Measurements from ENCODE around the gene MBNL3.
"Not testable (repeated sequence)": the region's sequence is repeated elsewhere in the genome, so short reads cannot be mapped to it uniquely, and the experiment has no call there.

The MBNL3 gene

DNA sequence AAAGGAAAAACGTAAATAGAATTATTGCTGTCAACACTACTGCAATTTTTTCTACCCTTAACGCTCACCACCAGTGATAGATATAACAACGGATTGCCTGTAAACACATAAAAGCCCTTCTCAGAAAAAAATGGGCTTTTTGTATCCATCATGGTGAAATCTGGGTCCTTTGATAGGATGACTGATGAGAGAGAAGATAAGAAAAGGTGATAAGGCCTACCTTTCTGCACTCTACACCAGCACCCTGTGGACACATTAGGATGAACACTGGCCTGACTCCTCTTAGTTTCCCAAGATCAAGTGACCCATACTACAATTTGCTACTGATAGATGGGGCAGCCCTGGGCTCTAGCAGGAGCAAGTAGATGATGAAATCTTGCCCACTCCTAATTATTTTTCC, 157.3 kb downstream of the MBNL3 start:
- H3K36me3 ChIP-seq (replicated peaks; ENCODE audit: insufficient read depth, low read length), result no peaks in the 10 kb centered on the region
- peaks cover 10% of the 10 kb centered on the region; the same call in 1 of the 2 replicates for H3F3A ChIP-seq (ENCODE audit: insufficient read depth, low read length)
- no peaks in the 10 kb centered on the region for H3K27me3 ChIP-seq (replicated peaks; ENCODE audit: insufficient read depth, low read length)
- H2AFZ ChIP-seq (ENCODE audit: low read length), result no peak overlapping the region
- H3K9me2 ChIP-seq (replicated peaks; ENCODE audit: insufficient read depth, low read length), result no peaks in the 10 kb centered on the region
- no peak overlapping the region for H3K4me2 ChIP-seq (ENCODE audit: low read depth, low read length)
- H3K9me3 ChIP-seq (replicated peaks; ENCODE audit: insufficient read depth, low read length), result no peaks in the 10 kb centered on the region
- H4K20me1 ChIP-seq (ENCODE audit: insufficient read depth, low read length), result no peaks in the 10 kb centered on the region
- no peak for DNase-seq
- no peaks in the 10 kb centered on the region for H3K79me2 ChIP-seq (ENCODE audit: low read length)
- H3K27ac ChIP-seq (ENCODE audit: low read length), result no peak overlapping the region
- H3K4me3 ChIP-seq (ENCODE audit: low read length), result no peak overlapping the region
- no peak for TF ChIP-seq EZH2phosphoT487 (IDR thresholded peaks at IDR 0.05; ENCODE audit: low read length)
- TF ChIP-seq EZH2 (optimal IDR thresholded peaks at IDR 0.05; ENCODE audit: low read depth, low read length), result no peak
- TF ChIP-seq CTCF (IDR thresholded peaks at IDR 0.05; ENCODE audit: low read length), result no peak
- H3K9ac ChIP-seq (ENCODE audit: low read length), result no peak overlapping the region
- peaks cover 10% of the 10 kb centered on the region for H3K4me1 ChIP-seq (ENCODE audit: low read length)

DNA sequence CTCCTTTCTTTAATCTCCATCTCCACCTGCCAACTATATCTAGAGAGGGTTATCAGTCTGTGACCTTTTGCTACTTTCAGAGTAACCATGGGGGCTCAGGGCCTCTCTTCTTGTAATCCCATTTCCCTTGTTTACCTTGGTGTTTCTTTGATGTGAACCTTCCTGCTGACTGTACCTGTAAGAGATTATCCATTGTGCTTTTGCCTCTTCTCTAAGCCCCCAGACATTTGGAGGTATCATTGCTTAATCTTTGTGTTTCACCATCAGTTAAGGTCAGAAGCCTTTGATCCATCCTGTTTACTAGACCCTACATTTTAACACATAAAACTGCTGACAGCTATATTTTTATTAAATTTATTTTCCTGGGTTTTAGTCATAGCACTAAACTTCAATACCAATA, 157.8 kb downstream of the MBNL3 start:
- TF ChIP-seq EZH2phosphoT487 (IDR thresholded peaks at IDR 0.05; ENCODE audit: low read length), result no peak
- no peak for TF ChIP-seq CTCF (IDR thresholded peaks at IDR 0.05; ENCODE audit: low read length)
- TF ChIP-seq EZH2 (optimal IDR thresholded peaks at IDR 0.05; ENCODE audit: low read depth, low read length), result no peak

DNA sequence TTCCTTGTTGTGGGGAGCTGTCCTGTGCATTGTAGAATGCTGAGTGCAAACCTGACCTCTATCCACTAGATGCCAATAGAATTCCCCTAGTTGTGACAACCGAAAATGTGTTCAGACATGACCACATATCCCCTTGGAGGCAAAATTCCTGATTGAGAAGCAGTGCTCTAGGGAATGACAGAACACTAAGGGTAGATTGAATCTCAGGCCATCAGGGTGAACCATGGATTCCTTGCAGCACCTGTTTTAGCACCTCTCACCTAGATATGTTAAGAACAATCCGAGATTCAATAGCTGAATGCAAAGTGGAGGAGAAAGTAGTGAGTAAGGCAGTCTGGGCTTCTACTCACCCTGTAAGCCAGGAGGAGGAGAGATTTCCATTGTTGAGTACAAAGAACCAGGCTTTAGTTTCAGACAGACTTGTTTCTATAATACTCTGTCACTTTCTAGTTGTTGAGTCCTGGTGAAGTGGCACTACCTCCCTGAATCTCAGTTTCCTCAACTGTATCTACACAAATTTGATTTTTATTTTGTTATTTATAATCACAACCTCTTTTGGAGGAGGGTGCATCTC, 158.6 kb downstream of the MBNL3 start:
- Histone ChIP-seq H3K36me3 (replicated peaks; ENCODE audit: insufficient read depth, low read length) (no peaks in the 10 kb centered on the region), H3K9ac (ENCODE audit: low read length) (no peak overlapping the region), H3K9me2 (replicated peaks; ENCODE audit: insufficient read depth, low read length) (no peaks in the 10 kb centered on the region), H3K4me1 (ENCODE audit: low read length) (peaks cover 10% of the 10 kb centered on the region), H3K27me3 (replicated peaks; ENCODE audit: insufficient read depth, low read length) (no peaks in the 10 kb centered on the region), H3K4me2 (ENCODE audit: low read depth, low read length) (peak overlapping the region; percentile 41; the same call in 1 of the 2 replicates), H3K27ac (ENCODE audit: low read length) (no peak overlapping the region), H3K9me3 (replicated peaks; ENCODE audit: insufficient read depth, low read length) (no peaks in the 10 kb centered on the region), H3F3A (ENCODE audit: insufficient read depth, low read length) (peaks cover 10% of the 10 kb centered on the region; the same call in 1 of the 2 replicates), H3K79me2 (ENCODE audit: low read length) (no peaks in the 10 kb centered on the region), H4K20me1 (ENCODE audit: insufficient read depth, low read length) (no peaks in the 10 kb centered on the region), H2AFZ (ENCODE audit: low read length) (no peak overlapping the region), H3K4me3 (ENCODE audit: low read length) (no peak overlapping the region)
- peak; percentile 6 for DNase-seq
- TF ChIP-seq EZH2phosphoT487 (IDR thresholded peaks at IDR 0.05; ENCODE audit: low read length) (no peak), EZH2 (optimal IDR thresholded peaks at IDR 0.05; ENCODE audit: low read depth, low read length) (no peak), CTCF (IDR thresholded peaks at IDR 0.05; ENCODE audit: low read length) (no peak)

More for the DNA sequence above, 157.8 kb downstream of the MBNL3 start:
- Histone ChIP-seq H3K4me2 (ENCODE audit: low read depth, low read length) (peak overlapping the region; percentile 41), H3K4me1 (ENCODE audit: low read length) (peaks cover 10% of the 10 kb centered on the region), H3K9me2 (replicated peaks; ENCODE audit: insufficient read depth, low read length) (no peaks in the 10 kb centered on the region), H3K36me3 (replicated peaks; ENCODE audit: insufficient read depth, low read length) (no peaks in the 10 kb centered on the region), H3K9ac (ENCODE audit: low read length) (no peak overlapping the region), H3K27me3 (replicated peaks; ENCODE audit: insufficient read depth, low read length) (no peaks in the 10 kb centered on the region), H3K9me3 (replicated peaks; ENCODE audit: insufficient read depth, low read length) (no peaks in the 10 kb centered on the region), H3K4me3 (ENCODE audit: low read length) (no peak overlapping the region), H3K27ac (ENCODE audit: low read length) (no peak overlapping the region), H4K20me1 (ENCODE audit: insufficient read depth, low read length) (no peaks in the 10 kb centered on the region), H3F3A (ENCODE audit: insufficient read depth, low read length) (peaks cover 10% of the 10 kb centered on the region; the same call in 1 of the 2 replicates), H2AFZ (ENCODE audit: low read length) (no peak overlapping the region), H3K79me2 (ENCODE audit: low read length) (no peaks in the 10 kb centered on the region)
- peak; percentile 11 for DNase-seq

DNA sequence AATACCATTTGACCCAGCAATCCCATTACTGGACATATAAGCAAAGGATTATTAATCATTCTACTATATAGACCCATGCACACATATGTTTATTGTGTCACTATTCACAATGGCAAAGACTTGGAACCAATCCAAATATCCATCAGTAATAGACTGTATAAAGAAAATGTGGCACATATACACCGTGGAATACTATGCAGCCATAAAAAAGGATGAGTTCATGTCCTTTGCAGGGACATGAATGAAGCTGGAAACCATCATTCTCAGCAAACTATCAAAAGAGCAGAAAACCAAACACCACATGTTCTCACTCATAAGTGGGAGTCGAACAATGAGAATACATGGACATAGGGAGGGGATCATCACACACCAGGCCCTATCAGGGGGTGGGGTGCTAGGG, 161.9 kb downstream of the MBNL3 start:
- not testable (repeated sequence) for H3K4me2 ChIP-seq (ENCODE audit: low read depth, low read length); H3K9ac ChIP-seq (ENCODE audit: low read length); H4K20me1 ChIP-seq (ENCODE audit: insufficient read depth, low read length); H3K4me3 ChIP-seq (ENCODE audit: low read length); H2AFZ ChIP-seq (ENCODE audit: low read length); H3K27ac ChIP-seq (ENCODE audit: low read length); H3K9me2 ChIP-seq (replicated peaks; ENCODE audit: insufficient read depth, low read length); H3K79me2 ChIP-seq (ENCODE audit: low read length); H3K9me3 ChIP-seq (replicated peaks; ENCODE audit: insufficient read depth, low read length); DNase-seq; H3K27me3 ChIP-seq (replicated peaks; ENCODE audit: insufficient read depth, low read length); H3K36me3 ChIP-seq (replicated peaks; ENCODE audit: insufficient read depth, low read length); H3K4me1 ChIP-seq (ENCODE audit: low read length)
- H3F3A ChIP-seq (ENCODE audit: insufficient read depth, low read length), result peaks cover 10% of the 10 kb centered on the region; the same call in 1 of the 2 replicates

Measured in MM.1S (cell line).